Measurements from ENCODE around the gene MYO1D.

GRCh38 chr17:32516940-32517701, 359.8 kb downstream of the MYO1D start:
- TF ChIP-seq CTCF (IDR thresholded peaks at IDR 0.05; ENCODE audit: low read length), result no peak
- TF ChIP-seq EZH2 (optimal IDR thresholded peaks at IDR 0.05; ENCODE audit: low read depth, low read length), result no peak
- no peak for TF ChIP-seq EZH2phosphoT487 (IDR thresholded peaks at IDR 0.05; ENCODE audit: low read length)

All from MM.1S (cell line).